Chondrocyte (in vitro differentiated cells): ENCODE measurements around the gene SLC39A6. TPM values are rescaled to one million over a fixed set of nuclear protein-coding genes. Genes with fewer than 3 reads are reported as not detected.
"Not testable (repeated sequence)": the region's sequence is repeated elsewhere in the genome, so short reads cannot be mapped to it uniquely, and the experiment has no call there.

Experiments used
- DNase-seq: peaks from one replicate; pipeline ENCODE4 v3.0.0; 2021; ENCODE audit warnings: mixed read lengths, low spot score
- H3K27ac Mint-ChIP-seq: one replicate; pipeline ENCODE4 v1.8.0; 2021; ENCODE audit warnings: mild to moderate bottlenecking, moderate library complexity, mixed read lengths; ENCODE audit not compliant: unreplicated experiment
- H3K27me3 Mint-ChIP-seq: 2 replicates; pipeline ENCODE4 v1.8.0; 2021; ENCODE audit warnings: low read depth, mixed read lengths
- H3K36me3 Mint-ChIP-seq: 2 replicates; pipeline ENCODE4 v1.8.0; 2021; ENCODE audit warnings: low read depth, mixed read lengths
- H3K4me1 Mint-ChIP-seq: 2 replicates; pipeline ENCODE4 v1.8.0; 2021; ENCODE audit warnings: low read depth, mild to moderate bottlenecking, mixed read lengths
- H3K4me3 Mint-ChIP-seq: one replicate; pipeline ENCODE4 v1.8.0; 2021; ENCODE audit warnings: mild to moderate bottlenecking, moderate library complexity, mixed read lengths; ENCODE audit not compliant: unreplicated experiment
- H3K9me3 Mint-ChIP-seq: 2 replicates; pipeline ENCODE4 v1.8.0; 2021; ENCODE audit warnings: low read depth, mixed read lengths
- CTCF ChIP-seq: fragments of 200-600 bp; sonication (generic); IDR thresholded peaks from 2 replicates; pipeline ENCODE4 v1.5.0; 2021; ENCODE audit warnings: antibody characterized with exemption, mild to moderate bottlenecking, moderate library complexity
- total RNA-seq: library from RNA; stranded (reverse); gene quantifications from 3 replicates; pipeline ENCODE4 v1.2.1, GENCODE V29; 2021

Gene SLC39A6
- total RNA-seq, 1 donor from 2014 or later = 86.4 TPM

- Mint-ChIP-seq H3K9me3 (peaks cover 15% of the 10 kb centered on the region), H3K27ac (no peak overlapping the region), H3K36me3 (peaks cover 3% of the 10 kb centered on the region), H3K27me3 (peaks cover 3% of the 10 kb centered on the region), H3K4me1 (peaks cover 12% of the 10 kb centered on the region), H3K4me3 (no peak overlapping the region)
- DNase-seq = no peak
- no peak for TF ChIP-seq CTCF
These were observed 45.4 kb downstream of the SLC39A6 start for GRCh38 chr18:36083729-36084128.

- peaks cover 14% of the 10 kb centered on the region for H3K4me1 Mint-ChIP-seq
- H3K4me3 Mint-ChIP-seq, H3K27ac Mint-ChIP-seq, H3K27me3 Mint-ChIP-seq, H3K36me3 Mint-ChIP-seq, DNase-seq: not testable (repeated sequence)
- peaks cover 15% of the 10 kb centered on the region for H3K9me3 Mint-ChIP-seq
These were observed 48.0 kb downstream of the SLC39A6 start for GRCh38 chr18:36081118-36081517.

- H3K27me3 Mint-ChIP-seq = peaks cover 7% of the 10 kb centered on the region
- H3K27ac Mint-ChIP-seq = peak overlapping the region; percentile 79
- DNase-seq = no peak
- peaks cover 3% of the 10 kb centered on the region for H3K36me3 Mint-ChIP-seq
- no peak for TF ChIP-seq CTCF
- peaks cover 8% of the 10 kb centered on the region for H3K9me3 Mint-ChIP-seq
- no peak overlapping the region for H3K4me3 Mint-ChIP-seq
- peaks cover 14% of the 10 kb centered on the region for H3K4me1 Mint-ChIP-seq
These were observed 50.2 kb downstream of the SLC39A6 start for GRCh38 chr18:36078751-36079529.

- peaks cover 14% of the 10 kb centered on the region for H3K4me1 Mint-ChIP-seq
- not testable (repeated sequence) for DNase-seq, H3K27ac Mint-ChIP-seq, H3K9me3 Mint-ChIP-seq, H3K4me3 Mint-ChIP-seq, H3K36me3 Mint-ChIP-seq
- H3K27me3 Mint-ChIP-seq = peaks cover 10% of the 10 kb centered on the region
These were observed 51.4 kb downstream of the SLC39A6 start for GRCh38 chr18:36077764-36078163.

- no peak for TF ChIP-seq CTCF
- peaks cover 14% of the 10 kb centered on the region for H3K4me1 Mint-ChIP-seq
- peaks cover 7% of the 10 kb centered on the region for H3K27me3 Mint-ChIP-seq
- peaks cover 2% of the 10 kb centered on the region for H3K9me3 Mint-ChIP-seq
- H3K27ac Mint-ChIP-seq = no peak overlapping the region
- no peak overlapping the region for H3K4me3 Mint-ChIP-seq
- no peaks in the 10 kb centered on the region for H3K36me3 Mint-ChIP-seq
- DNase-seq = no peak
These were observed 53.1 kb downstream of the SLC39A6 start for GRCh38 chr18:36075862-36076587.

GRCh38 chr18:36074435-36074834 lies 54.7 kb downstream of the SLC39A6 start:
- no peaks in the 10 kb centered on the region for H3K9me3 Mint-ChIP-seq
- H3K27me3 Mint-ChIP-seq = peaks cover 10% of the 10 kb centered on the region
- no peak overlapping the region for H3K4me3 Mint-ChIP-seq
- peaks cover 10% of the 10 kb centered on the region for H3K4me1 Mint-ChIP-seq
- H3K27ac Mint-ChIP-seq = no peak overlapping the region
- no peak for TF ChIP-seq CTCF
- no peak for DNase-seq
- H3K36me3 Mint-ChIP-seq = no peaks in the 10 kb centered on the region
